ENCODE results near the gene SLC6A8.

The SLC6A8 gene

DNA sequence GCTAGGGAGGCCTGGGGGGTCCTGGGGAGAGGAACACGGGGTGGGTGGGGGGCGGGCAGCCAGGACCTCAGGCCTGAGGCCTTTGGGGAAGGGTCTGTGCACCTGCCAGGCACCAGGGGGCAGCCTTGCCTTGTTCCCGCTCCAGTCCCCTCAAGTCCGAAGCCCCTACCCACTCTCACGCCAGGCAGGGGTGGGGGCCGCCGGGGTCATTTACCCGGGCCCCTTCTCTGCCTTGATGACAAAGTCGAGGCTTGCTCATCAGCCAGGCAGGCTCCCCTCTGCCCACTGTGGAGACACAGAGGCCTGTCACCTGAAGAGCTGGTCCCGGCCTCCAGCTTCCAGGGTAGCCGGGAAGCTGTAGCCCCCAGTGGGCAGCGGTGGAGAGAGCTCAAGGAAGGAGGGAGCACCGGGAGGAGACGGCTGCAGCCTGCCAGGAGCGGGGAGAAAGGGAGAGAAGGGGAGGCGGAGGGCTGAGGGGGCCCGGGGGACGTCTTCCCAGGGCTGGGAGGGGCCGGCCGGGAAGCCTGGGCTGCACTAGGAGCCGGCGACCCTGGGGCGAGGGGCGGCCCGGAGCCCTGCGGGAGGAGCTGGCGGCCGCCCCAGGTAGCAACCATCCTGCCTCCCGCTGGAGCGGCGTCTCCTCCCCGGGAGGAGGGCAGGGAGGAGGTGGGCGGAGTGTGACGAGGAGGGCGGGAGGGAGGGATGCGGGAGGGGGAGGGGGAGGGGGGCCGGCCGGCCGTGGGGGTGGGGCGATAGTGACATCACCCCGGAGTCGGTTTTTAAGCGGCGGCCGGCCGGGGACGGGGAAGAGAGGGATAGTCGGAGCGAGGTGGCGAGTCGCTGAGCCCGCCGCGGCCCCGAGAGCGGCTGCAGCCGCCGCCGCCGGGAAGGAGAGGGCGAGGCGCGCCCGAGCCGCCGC is at the start of gene SLC6A8:
SLC6A8 (plus strand) TSS at position 806 of the 919 bp plus-strand sequence. CDS start 649 bp downstream, outside the sequence.
- peak within 1 kb of the TSS; percentile 69 to 81 (median 76) for H3K4me3 Mint-ChIP-seq
- H3K4me1 Mint-ChIP-seq = peaks cover 7% of the 10 kb centered on the region
- H3K27ac Mint-ChIP-seq = peak within 1 kb of the TSS; percentile 84 to 95 (median 92)
- H3K27me3 Mint-ChIP-seq (ENCODE audit: low read depth) = peaks cover 3% of the 10 kb centered on the region
- TF ChIP-seq, protein P1, sequence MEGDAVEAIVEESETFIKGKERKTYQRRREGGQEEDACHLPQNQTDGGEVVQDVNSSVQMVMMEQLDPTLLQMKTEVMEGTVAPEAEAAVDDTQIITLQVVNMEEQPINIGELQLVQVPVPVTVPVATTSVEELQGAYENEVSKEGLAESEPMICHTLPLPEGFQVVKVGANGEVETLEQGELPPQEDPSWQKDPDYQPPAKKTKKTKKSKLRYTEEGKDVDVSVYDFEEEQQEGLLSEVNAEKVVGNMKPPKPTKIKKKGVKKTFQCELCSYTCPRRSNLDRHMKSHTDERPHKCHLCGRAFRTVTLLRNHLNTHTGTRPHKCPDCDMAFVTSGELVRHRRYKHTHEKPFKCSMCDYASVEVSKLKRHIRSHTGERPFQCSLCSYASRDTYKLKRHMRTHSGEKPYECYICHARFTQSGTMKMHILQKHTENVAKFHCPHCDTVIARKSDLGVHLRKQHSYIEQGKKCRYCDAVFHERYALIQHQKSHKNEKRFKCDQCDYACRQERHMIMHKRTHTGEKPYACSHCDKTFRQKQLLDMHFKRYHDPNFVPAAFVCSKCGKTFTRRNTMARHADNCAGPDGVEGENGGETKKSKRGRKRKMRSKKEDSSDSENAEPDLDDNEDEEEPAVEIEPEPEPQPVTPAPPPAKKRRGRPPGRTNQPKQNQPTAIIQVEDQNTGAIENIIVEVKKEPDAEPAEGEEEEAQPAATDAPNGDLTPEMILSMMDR (IDR thresholded peaks at IDR 0.05; ENCODE audit: unreplicated experiment in 3 of 3) = peak; percentile 30 to 47 (median 37)
- H3K9me3 Mint-ChIP-seq = peaks cover 14% of the 10 kb centered on the region
- no peaks in the 10 kb centered on the region for H3K36me3 Mint-ChIP-seq (ENCODE audit: low read depth)

DNA sequence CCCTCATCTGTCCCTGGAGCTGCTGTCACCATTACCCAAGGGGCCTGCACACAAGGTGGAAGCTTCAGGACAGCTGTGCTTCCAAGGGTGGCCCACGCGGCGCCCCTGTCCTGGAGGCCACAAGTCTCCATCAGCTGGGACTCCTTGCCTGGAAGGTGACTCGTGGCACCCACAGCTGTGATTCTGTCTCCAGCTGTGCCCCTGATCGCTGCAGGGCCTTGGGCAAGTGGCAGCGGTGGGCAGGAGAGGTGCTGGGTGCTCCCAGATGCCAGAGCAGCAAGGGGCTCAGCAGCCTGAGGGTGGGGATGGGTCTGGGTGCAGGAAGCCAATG is 49.7 kb upstream of the SLC6A8 start:
- Mint-ChIP-seq H3K4me1 (peaks cover 23% of the 10 kb centered on the region), H3K4me3 (no peak overlapping the region), H3K27me3 (ENCODE audit: low read depth) (peaks cover 13% of the 10 kb centered on the region), H3K36me3 (ENCODE audit: low read depth) (peaks cover 4% of the 10 kb centered on the region), H3K27ac (no peak overlapping the region), H3K9me3 (peaks cover 14% of the 10 kb centered on the region)
- TF ChIP-seq, protein P1 (IDR thresholded peaks at IDR 0.05; ENCODE audit: unreplicated experiment in 3 of 3) = no peak

DNA sequence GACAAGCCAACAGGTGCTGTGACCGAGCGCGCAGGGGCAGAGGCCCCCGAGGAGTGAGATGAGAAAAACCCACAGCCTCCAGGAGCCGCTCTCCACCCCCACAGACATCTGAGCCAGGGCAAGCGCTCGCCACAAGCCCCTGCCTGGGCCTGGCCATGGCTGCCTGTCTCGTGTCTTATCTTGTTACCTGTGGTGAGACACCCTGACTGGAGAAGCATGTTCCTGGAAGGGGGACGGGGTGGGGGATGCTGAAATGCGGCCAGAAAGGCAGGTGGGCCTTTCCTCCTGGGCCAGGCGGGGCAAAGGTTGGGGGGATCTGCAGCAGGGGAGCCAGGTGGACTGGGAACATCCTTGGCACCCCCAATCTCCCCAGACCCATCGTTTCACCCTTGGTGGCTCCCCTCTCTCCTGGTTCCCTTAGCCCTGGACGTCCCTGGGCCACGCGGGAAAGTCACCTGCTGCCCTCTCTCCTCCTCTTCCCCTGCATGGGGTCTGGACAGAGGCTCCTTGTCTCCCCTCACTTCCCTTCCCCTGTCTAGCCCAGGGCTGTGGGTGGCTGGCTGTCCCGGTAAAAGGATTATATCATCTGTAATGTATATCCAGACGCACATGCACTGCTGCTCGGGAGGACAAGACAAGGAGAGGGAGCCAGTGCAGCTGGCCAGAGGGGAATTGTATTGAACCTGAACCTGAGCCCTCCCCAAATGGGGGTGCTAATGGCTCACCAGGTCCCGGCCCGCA is 49.1 kb upstream of the SLC6A8 start:
- Mint-ChIP-seq H3K4me1 (peaks cover 23% of the 10 kb centered on the region), H3K27me3 (ENCODE audit: low read depth) (peaks cover 19% of the 10 kb centered on the region), H3K9me3 (peaks cover 14% of the 10 kb centered on the region), H3K27ac (peak overlapping the region in 2 of 3 experiments; percentile 61 to 69), H3K4me3 (peak overlapping the region in 1 of 3 experiments; percentile 16), H3K36me3 (ENCODE audit: low read depth) (peaks cover 4% of the 10 kb centered on the region)
- TF ChIP-seq, protein P1 (IDR thresholded peaks at IDR 0.05; ENCODE audit: unreplicated experiment in 3 of 3) = no peak

DNA sequence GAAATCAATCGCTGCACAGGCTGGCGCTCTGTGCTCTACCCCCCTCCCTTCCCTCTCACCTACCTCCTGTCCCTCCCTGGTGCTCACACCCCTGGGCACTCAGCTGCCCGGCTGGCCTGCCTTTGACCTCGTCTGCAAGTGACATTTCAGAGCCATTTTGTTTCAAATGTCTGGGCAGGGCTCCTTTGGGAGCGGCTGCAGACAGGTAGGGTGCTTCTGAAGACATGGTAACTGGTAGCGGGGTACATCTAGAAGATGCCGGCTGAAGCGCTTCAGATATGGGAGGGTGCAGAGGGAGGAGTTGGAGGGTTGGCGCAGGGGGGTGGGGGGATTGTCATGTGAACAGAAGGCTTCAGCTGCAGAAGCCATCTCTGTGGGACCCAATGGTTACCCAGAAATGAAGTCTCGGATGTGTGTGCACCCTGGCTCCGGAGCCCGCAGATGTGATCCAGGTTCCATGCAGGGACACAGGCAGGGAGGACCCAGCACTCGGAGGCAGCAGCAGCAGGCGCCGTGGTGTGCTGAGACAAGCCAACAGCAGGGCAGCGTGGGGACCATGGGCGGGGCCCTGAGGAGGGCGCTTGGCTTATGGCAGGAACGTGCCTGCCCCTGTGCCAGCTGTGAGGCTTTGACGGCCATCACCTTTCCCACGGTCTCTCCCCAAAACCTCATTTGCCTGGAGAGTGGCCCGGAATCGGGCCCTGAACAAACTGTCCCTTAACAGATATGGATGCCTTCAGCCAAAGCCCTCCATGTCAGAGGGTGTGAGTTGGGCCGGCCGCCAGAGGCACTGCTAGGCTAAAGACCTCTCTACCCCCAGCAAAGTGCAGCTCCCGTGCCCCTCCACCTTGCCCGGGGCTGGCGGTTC is 48.3 kb upstream of the SLC6A8 start:
- peaks cover 24% of the 10 kb centered on the region for H3K27me3 Mint-ChIP-seq (ENCODE audit: low read depth)
- peaks cover 4% of the 10 kb centered on the region for H3K36me3 Mint-ChIP-seq (ENCODE audit: low read depth)
- H3K27ac Mint-ChIP-seq = peak overlapping the region in 1 of 3 experiments; percentile 61
- TF ChIP-seq, protein P1 (IDR thresholded peaks at IDR 0.05; ENCODE audit: unreplicated experiment in 3 of 3) = no peak
- peaks cover 13% of the 10 kb centered on the region for H3K9me3 Mint-ChIP-seq
- H3K4me1 Mint-ChIP-seq = peaks cover 21% of the 10 kb centered on the region
- no peak overlapping the region for H3K4me3 Mint-ChIP-seq

DNA sequence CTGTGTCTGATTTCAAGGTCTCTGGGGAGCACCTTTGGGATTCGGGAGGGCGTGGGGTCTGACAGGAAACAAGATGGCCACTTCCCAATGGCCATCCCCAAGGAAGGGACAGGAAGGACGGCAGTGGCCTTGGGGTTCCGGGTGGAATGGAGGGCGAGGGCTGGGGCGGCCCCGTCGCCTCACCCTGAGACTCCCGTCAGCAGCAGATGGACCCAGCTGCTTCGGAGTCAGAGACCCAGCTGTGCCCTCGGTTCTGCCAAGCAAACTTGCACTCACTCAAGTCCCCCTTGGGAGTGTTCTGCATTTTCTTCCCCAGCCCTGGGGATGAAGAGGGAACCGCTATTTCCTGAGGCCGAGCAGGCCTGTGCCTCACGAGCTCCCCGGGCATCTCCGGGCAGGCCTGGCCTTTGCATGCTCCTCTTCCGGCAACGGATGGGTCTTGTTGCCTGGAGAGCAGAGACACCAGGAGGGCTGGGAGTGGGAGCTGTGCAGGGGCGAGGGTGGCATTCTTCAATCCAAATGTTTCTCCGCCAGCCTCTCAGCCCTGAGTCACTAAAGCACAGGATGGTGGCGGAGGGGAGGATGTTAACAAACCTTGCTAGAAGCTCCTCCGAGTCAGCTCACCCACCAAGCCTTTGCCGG is 47.6 kb upstream of the SLC6A8 start:
- Mint-ChIP-seq H3K4me3 (no peak overlapping the region), H3K36me3 (ENCODE audit: low read depth) (no peaks in the 10 kb centered on the region), H3K27me3 (ENCODE audit: low read depth) (peaks cover 31% of the 10 kb centered on the region), H3K4me1 (peaks cover 14% of the 10 kb centered on the region), H3K9me3 (peaks cover 6% of the 10 kb centered on the region), H3K27ac (no peak overlapping the region)
- TF ChIP-seq, protein P1 (IDR thresholded peaks at IDR 0.05; ENCODE audit: unreplicated experiment in 3 of 3) = no peak
